SK-N-SH (cell line): ENCODE data around the gene PPP1R3C.

Experiments used
- CHD2 ChIP-seq: fragments of 150-350 bp; IDR thresholded peaks from 2 replicates; pipeline ENCODE4 v1.6.1; 2018; ENCODE audit warnings: low read length; ENCODE audit not compliant: partially characterized antibody
- EP300 ChIP-seq, 2 experiments: IDR thresholded peaks; 2 replicates each; pipeline versions ENCODE4 v1.4.0 to v1.6.1; 2012; ENCODE audit warnings: borderline replicate concordance in 1 of 2, low read depth in 1 of 2, low read length in 1 of 2
- EZH2phosphoT487 ChIP-seq: fragments of 200-600 bp; sonication (generic); IDR thresholded peaks from 2 replicates; pipeline ENCODE4 v1.6.1; 2017; ENCODE audit warnings: low read depth, mixed run types, mild to moderate bottlenecking, antibody characterized with exemption, moderate library complexity, borderline replicate concordance
- MEF2A ChIP-seq: IDR thresholded peaks from 2 replicates; pipeline ENCODE4 v1.4.0; 2012; ENCODE audit warnings: low read depth, borderline replicate concordance
- POLR2AphosphoS5 ChIP-seq: IDR thresholded peaks from 2 replicates; pipeline ENCODE4 v1.6.1; 2012; ENCODE audit warnings: low read depth, low read length
- SIN3A ChIP-seq: IDR thresholded peaks from 2 replicates; pipeline ENCODE4 v1.6.1; 2012; ENCODE audit warnings: low read depth, mild to moderate bottlenecking, low read length, moderate library complexity, borderline replicate concordance
- TAF1 ChIP-seq: IDR thresholded peaks from 2 replicates; pipeline ENCODE4 v1.6.1; 2012; ENCODE audit warnings: low read depth, mild to moderate bottlenecking, low read length, moderate library complexity, borderline replicate concordance
- TEAD4 ChIP-seq: IDR thresholded peaks from 2 replicates; pipeline ENCODE4 v1.4.0; 2012; ENCODE audit warnings: mild to moderate bottlenecking, borderline replicate concordance; ENCODE audit not compliant: insufficient read depth
- ZBTB33 ChIP-seq: IDR thresholded peaks from 2 replicates; pipeline ENCODE4 v1.4.0; 2012; ENCODE audit warnings: low read depth, borderline replicate concordance
- TF ChIP-seq, protein P1 (sequence below): fragments of 200-600 bp; sonication (generic); IDR thresholded peaks from 2 replicates; pipeline ENCODE4 v1.6.1; 2017; ENCODE audit warnings: antibody characterized with exemption, mild to moderate bottlenecking, moderate library complexity
- TF ChIP-seq, protein P2 (sequence below): IDR thresholded peaks from 2 replicates; pipeline ENCODE4 v1.6.1; 2012; ENCODE audit warnings: mild to moderate bottlenecking, low read depth, low read length, moderate library complexity

GRCh38 chr10:91636892-91637291 is 4.0 kb upstream of the PPP1R3C start:
- TF ChIP-seq CHD2 = no peak
- TF ChIP-seq, protein P1, sequence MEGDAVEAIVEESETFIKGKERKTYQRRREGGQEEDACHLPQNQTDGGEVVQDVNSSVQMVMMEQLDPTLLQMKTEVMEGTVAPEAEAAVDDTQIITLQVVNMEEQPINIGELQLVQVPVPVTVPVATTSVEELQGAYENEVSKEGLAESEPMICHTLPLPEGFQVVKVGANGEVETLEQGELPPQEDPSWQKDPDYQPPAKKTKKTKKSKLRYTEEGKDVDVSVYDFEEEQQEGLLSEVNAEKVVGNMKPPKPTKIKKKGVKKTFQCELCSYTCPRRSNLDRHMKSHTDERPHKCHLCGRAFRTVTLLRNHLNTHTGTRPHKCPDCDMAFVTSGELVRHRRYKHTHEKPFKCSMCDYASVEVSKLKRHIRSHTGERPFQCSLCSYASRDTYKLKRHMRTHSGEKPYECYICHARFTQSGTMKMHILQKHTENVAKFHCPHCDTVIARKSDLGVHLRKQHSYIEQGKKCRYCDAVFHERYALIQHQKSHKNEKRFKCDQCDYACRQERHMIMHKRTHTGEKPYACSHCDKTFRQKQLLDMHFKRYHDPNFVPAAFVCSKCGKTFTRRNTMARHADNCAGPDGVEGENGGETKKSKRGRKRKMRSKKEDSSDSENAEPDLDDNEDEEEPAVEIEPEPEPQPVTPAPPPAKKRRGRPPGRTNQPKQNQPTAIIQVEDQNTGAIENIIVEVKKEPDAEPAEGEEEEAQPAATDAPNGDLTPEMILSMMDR = no peak
- TF ChIP-seq, protein P2, sequence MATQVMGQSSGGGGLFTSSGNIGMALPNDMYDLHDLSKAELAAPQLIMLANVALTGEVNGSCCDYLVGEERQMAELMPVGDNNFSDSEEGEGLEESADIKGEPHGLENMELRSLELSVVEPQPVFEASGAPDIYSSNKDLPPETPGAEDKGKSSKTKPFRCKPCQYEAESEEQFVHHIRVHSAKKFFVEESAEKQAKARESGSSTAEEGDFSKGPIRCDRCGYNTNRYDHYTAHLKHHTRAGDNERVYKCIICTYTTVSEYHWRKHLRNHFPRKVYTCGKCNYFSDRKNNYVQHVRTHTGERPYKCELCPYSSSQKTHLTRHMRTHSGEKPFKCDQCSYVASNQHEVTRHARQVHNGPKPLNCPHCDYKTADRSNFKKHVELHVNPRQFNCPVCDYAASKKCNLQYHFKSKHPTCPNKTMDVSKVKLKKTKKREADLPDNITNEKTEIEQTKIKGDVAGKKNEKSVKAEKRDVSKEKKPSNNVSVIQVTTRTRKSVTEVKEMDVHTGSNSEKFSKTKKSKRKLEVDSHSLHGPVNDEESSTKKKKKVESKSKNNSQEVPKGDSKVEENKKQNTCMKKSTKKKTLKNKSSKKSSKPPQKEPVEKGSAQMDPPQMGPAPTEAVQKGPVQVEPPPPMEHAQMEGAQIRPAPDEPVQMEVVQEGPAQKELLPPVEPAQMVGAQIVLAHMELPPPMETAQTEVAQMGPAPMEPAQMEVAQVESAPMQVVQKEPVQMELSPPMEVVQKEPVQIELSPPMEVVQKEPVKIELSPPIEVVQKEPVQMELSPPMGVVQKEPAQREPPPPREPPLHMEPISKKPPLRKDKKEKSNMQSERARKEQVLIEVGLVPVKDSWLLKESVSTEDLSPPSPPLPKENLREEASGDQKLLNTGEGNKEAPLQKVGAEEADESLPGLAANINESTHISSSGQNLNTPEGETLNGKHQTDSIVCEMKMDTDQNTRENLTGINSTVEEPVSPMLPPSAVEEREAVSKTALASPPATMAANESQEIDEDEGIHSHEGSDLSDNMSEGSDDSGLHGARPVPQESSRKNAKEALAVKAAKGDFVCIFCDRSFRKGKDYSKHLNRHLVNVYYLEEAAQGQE = no peak
- no peak for TF ChIP-seq POLR2AphosphoS5
- no peak for TF ChIP-seq SIN3A
- TF ChIP-seq ZBTB33 = no peak
- TF ChIP-seq EZH2phosphoT487 = no peak
- no peak for TF ChIP-seq EP300 (IDR thresholded peaks at IDR 0.05; ENCODE audit: borderline replicate concordance in 1 of 2, low read depth in 1 of 2, low read length in 1 of 2)
- TF ChIP-seq TEAD4 = no peak
- no peak for TF ChIP-seq MEF2A
- no peak for TF ChIP-seq TAF1
